Activated CD8-positive, alpha-beta T cell treated with anti-CD3 and anti-CD28 coated beads, Interleukin-2, amount 10 ng/mL, durations not matched to agents 7 days and 5 days (primary cell): ENCODE results near the gene MAP3K7. TPM values are rescaled to one million over a fixed set of nuclear protein-coding genes. Genes with fewer than 3 reads are reported as not detected.

Source experiments
- ATAC-seq: fragments of 150-1000 bp; cut with Tn5 transposase; one replicate; pipeline ENCODE4 v1.10.0; 2021; ENCODE audit warnings: moderate library complexity
- CTCF ChIA-PET: fragments of 350-600 bp; sonication (Branson Sonifier 250); formaldehyde crosslinking; loops from one replicate; lab custom pipeline; 2021; ENCODE audit warnings: antibody characterized with exemption; lab: Charles Lee
- POLR2A ChIA-PET: fragments of 350-600 bp; sonication (Branson Sonifier 250); formaldehyde crosslinking; loops from one replicate; lab custom pipeline; 2021; ENCODE audit warnings: antibody characterized with exemption; lab: Charles Lee
- DNase-seq: peaks from one replicate; pipeline ENCODE4 v3.0.0-alpha.2; 2020
- H3K27ac Mint-ChIP-seq: one replicate; pipeline ENCODE4 v1.8.0; 2021; ENCODE audit warnings: mild to moderate bottlenecking, mixed read lengths
- H3K27me3 Mint-ChIP-seq: one replicate; pipeline ENCODE4 v1.8.0; 2021; ENCODE audit warnings: low read depth, mixed read lengths
- H3K36me3 Mint-ChIP-seq: one replicate; pipeline ENCODE4 v1.8.0; 2021; ENCODE audit warnings: low read depth, mixed read lengths
- H3K4me1 Mint-ChIP-seq: one replicate; pipeline ENCODE4 v1.8.0; 2021; ENCODE audit warnings: low read depth, mixed read lengths
- H3K4me3 Mint-ChIP-seq: one replicate; pipeline ENCODE4 v1.8.0; 2021; ENCODE audit warnings: mild to moderate bottlenecking, mixed read lengths
- H3K9me3 Mint-ChIP-seq: one replicate; pipeline ENCODE4 v1.8.0; 2022; ENCODE audit warnings: mixed read lengths; ENCODE audit not compliant: insufficient read depth
- total RNA-seq, 2 experiments: library from RNA; stranded (reverse); gene quantifications; one replicate each; pipeline ENCODE4 v1.2.3, GENCODE V29; 2021

MAP3K7 gene
- total RNA-seq, 2 experiments from 2014 or later = 27.8 to 28.1 TPM

- peak overlapping the region; percentile 13 for H3K4me3 Mint-ChIP-seq
- ChIA-PET CTCF (interaction anchor here (0.9 to 2.5 kb wide), 12 partner anchors 8 to 181 kb away, joined by 3 to 13 read pairs (median 4); no protein-coding TSS in a partner anchor), POLR2A (interaction anchor here (0.8 to 1.8 kb wide), 8 partner anchors 8 to 182 kb away, joined by 3 to 8 read pairs (median 6); partner anchors contain the start of gene BACH2)
- H3K4me1 Mint-ChIP-seq = peaks cover 88% of the 10 kb centered on the region
- no peaks in the 10 kb centered on the region for H3K36me3 Mint-ChIP-seq
- peak overlapping the region; percentile 71 for H3K27ac Mint-ChIP-seq
- peaks cover 3% of the 10 kb centered on the region for H3K27me3 Mint-ChIP-seq
- DNase-seq (no peak), ATAC-seq (peak; percentile 31)
- no peaks in the 10 kb centered on the region for H3K9me3 Mint-ChIP-seq
Measured at GRCh38 chr6:90466154-90466940, 120.5 kb downstream of the MAP3K7 start.

- H3K9me3 Mint-ChIP-seq = no peaks in the 10 kb centered on the region
- DNase-seq = no peak
- no peak for ATAC-seq
- CTCF ChIA-PET = interaction anchor here (0.9 to 2.5 kb wide), 9 partner anchors 8 to 180 kb away, joined by 3 to 13 read pairs (median 9); no protein-coding TSS in a partner anchor
- no peak overlapping the region for H3K27ac Mint-ChIP-seq
- peaks cover 3% of the 10 kb centered on the region for H3K27me3 Mint-ChIP-seq
- peaks cover 3% of the 10 kb centered on the region for H3K36me3 Mint-ChIP-seq
- peaks cover 86% of the 10 kb centered on the region for H3K4me1 Mint-ChIP-seq
- POLR2A ChIA-PET = interaction anchor here (0.9 to 1.8 kb wide), 7 partner anchors 9 to 181 kb away, joined by 3 to 8 read pairs (median 6); partner anchors contain the start of gene BACH2
- no peak overlapping the region for H3K4me3 Mint-ChIP-seq
Measured at GRCh38 chr6:90465686-90466085, 121.2 kb downstream of the MAP3K7 start.

GRCh38 chr6:90464507-90464906 is 122.4 kb downstream of the MAP3K7 start:
- Mint-ChIP-seq H3K36me3 (peaks cover 12% of the 10 kb centered on the region), H3K4me1 (peaks cover 86% of the 10 kb centered on the region), H3K9me3 (peaks cover 4% of the 10 kb centered on the region), H3K4me3 (no peak overlapping the region), H3K27ac (peak overlapping the region; percentile 62), H3K27me3 (no peaks in the 10 kb centered on the region)
- DNase-seq = no peak
- CTCF ChIA-PET = interaction anchor here (1.1 to 11.3 kb wide), 2 partner anchors 10 to 39 kb away, joined by 3 to 148 read pairs; no protein-coding TSS in a partner anchor
- no peak for ATAC-seq
- POLR2A ChIA-PET = interaction anchor here (1.2 to 1.3 kb wide), 2 partner anchors 10 to 66 kb away, joined by 3 to 4 read pairs; no protein-coding TSS in a partner anchor

- Mint-ChIP-seq H3K36me3 (peaks cover 16% of the 10 kb centered on the region), H3K9me3 (peaks cover 7% of the 10 kb centered on the region), H3K4me3 (peak overlapping the region; percentile 50), H3K4me1 (peaks cover 89% of the 10 kb centered on the region), H3K27ac (peak overlapping the region; percentile 92), H3K27me3 (no peaks in the 10 kb centered on the region)
- DNase-seq (no peak), ATAC-seq (peak; percentile 12)
- CTCF ChIA-PET = interaction anchor here (0.9 to 11.3 kb wide), 4 partner anchors 11 to 170 kb away, joined by 3 to 148 read pairs (median 3); no protein-coding TSS in a partner anchor
- POLR2A ChIA-PET = interaction anchor here (1.0 to 1.6 kb wide), 4 partner anchors 8 to 168 kb away, joined by 3 to 4 read pairs (median 3); no protein-coding TSS in a partner anchor
Measured at GRCh38 chr6:90463874-90464273, 123.0 kb downstream of the MAP3K7 start.
